Panc1 (cell line): ENCODE results near the gene SESN1. TPM values are rescaled to one million over a fixed set of nuclear protein-coding genes. Genes with fewer than 3 reads are reported as not detected.

Experiments used
- ATAC-seq: fragments of 200-7000 bp; cut with Tn5 transposase; 2 replicates; pipeline ENCODE4 v1.9.1; 2020; ENCODE audit warnings: mild to moderate bottlenecking, moderate library complexity
- BruUV-seq: library from RNA; stranded (reverse); fragments of 400-500 nt; replicated peaks from 2 replicates; lab custom pipeline; 2021; lab: Mats Ljungman, UMichigan
- CTCF ChIA-PET: fragments of 300-600 bp; sonication (Branson Sonifier 250); formaldehyde crosslinking; loops from one replicate; lab custom pipeline; 2022; ENCODE audit warnings: antibody characterized with exemption; lab: Charles Lee
- POLR2A ChIA-PET: fragments of 300-600 bp; sonication (Branson Sonifier 250); formaldehyde crosslinking; loops from one replicate; lab custom pipeline; 2022; ENCODE audit warnings: antibody characterized with exemption; lab: Charles Lee
- DNase-seq: peaks from one replicate; pipeline ENCODE4 v3.0.0-alpha.2; 2010; ENCODE audit warnings: low read depth, low spot score
- H3K27ac ChIP-seq: 2 replicates; pipeline ENCODE4 v1.5.1; 2011; ENCODE audit warnings: mild to moderate bottlenecking, low read length, inconsistent platforms
- H3K27me3 ChIP-seq: fragments of 200-500 bp; sonication (Bioruptor generic); 2 replicates; pipeline ENCODE4 v1.6.0; 2014; ENCODE audit warnings: low read length, inconsistent platforms; ENCODE audit not compliant: control insufficient read depth, insufficient read depth
- H3K36me3 ChIP-seq: fragments of 200-500 bp; sonication (Bioruptor generic); 2 replicates; pipeline ENCODE4 v1.5.1; 2014; ENCODE audit warnings: inconsistent platforms, mild to moderate bottlenecking, low read length, moderate library complexity; ENCODE audit not compliant: control insufficient read depth, insufficient read depth
- H3K4me1 ChIP-seq: 2 replicates; pipeline ENCODE4 v1.5.1; 2011; ENCODE audit warnings: inconsistent platforms, mild to moderate bottlenecking, low read length, moderate library complexity; ENCODE audit not compliant: control insufficient read depth, insufficient read depth
- H3K4me3 ChIP-seq, 2 experiments: 2 replicates each; pipeline ENCODE4 v1.5.1; 2011 to 2012; ENCODE audit warnings: low read depth in 2 of 2, low read length in 2 of 2, mild to moderate bottlenecking in 2 of 2, inconsistent platforms in 1 of 2, moderate library complexity in 1 of 2
- H3K9me3 ChIP-seq: fragments of 200-500 bp; sonication (Bioruptor generic); 2 replicates; pipeline ENCODE4 v1.5.1; 2014; ENCODE audit warnings: low read depth, mild to moderate bottlenecking, inconsistent platforms, low read length, moderate library complexity; ENCODE audit not compliant: control insufficient read depth, insufficient read depth
- CTCF ChIP-seq: fragments of 450-650 bp; IDR thresholded peaks from 2 replicates; pipeline ENCODE4 v1.5.1; 2017; ENCODE audit warnings: mild to moderate bottlenecking
- POLR2AphosphoS5 ChIP-seq: IDR thresholded peaks from 2 replicates; pipeline ENCODE4 v1.6.1; 2012; ENCODE audit warnings: mild to moderate bottlenecking, low read depth, low read length, moderate library complexity
- REST ChIP-seq, 2 experiments: IDR thresholded peaks; 2 replicates each; pipeline ENCODE4 v1.6.1; 2011 to 2012; ENCODE audit warnings: low read depth in 2 of 2, control low read depth in 1 of 2, low read length in 1 of 2, mild to moderate bottlenecking in 1 of 2, moderate library complexity in 1 of 2; ENCODE audit not compliant: insufficient read depth in 1 of 2
- SIN3A ChIP-seq: IDR thresholded peaks from 2 replicates; pipeline ENCODE4 v1.6.1; 2012; ENCODE audit warnings: low read depth, mild to moderate bottlenecking, low read length, moderate library complexity, borderline replicate concordance; ENCODE audit not compliant: insufficient read depth
- TCF7L2 ChIP-seq: IDR thresholded peaks from 2 replicates; pipeline ENCODE4 v1.6.1; 2011; ENCODE audit warnings: mild to moderate bottlenecking, low read depth, low read length, inconsistent platforms
- in situ Hi-C: cut with HindIII; loops from 2 replicates; pipeline ENCODE4 v1.10.0; 2016; ENCODE audit warnings: low sequenced_read_pairs, low pct_unique_long_range_greater_than_20kb
- intact Hi-C: fragments of 100-400 bp; cut with micrococcal nuclease; formaldehyde crosslinking; loops from one replicate; pipeline ENCODE4 v1.10.0; 2022; ENCODE audit not compliant: unreplicated experiment
- total RNA-seq: library from RNA; stranded (reverse); gene quantifications from one replicate; pipeline ENCODE4 v1.2.1, GENCODE V29; 2021; ENCODE audit not compliant: unreplicated experiment

The SESN1 gene
- total RNA-seq, 1 experiment from 2014 or later, result 11.3 TPM

- Histone ChIP-seq H3K9me3 (no peaks in the 10 kb centered on the region), H3K27me3 (no peaks in the 10 kb centered on the region), H3K4me1 (no peaks in the 10 kb centered on the region), H3K27ac (no peak overlapping the region), H3K4me3 (no peak overlapping the region), H3K36me3 (no peaks in the 10 kb centered on the region)
- ATAC-seq (no peak), DNase-seq (no peak)
- intact Hi-C loops (no loop called here), in situ Hi-C loops (no loop called here)
- CTCF ChIA-PET, result no interaction called here
- POLR2A ChIA-PET, result interaction anchor here (0.7 kb wide), 1 partner anchor 215 kb away, joined by 3 read pairs; no protein-coding TSS in a partner anchor
- no TSS peak for BruUV-seq
- no peak for TF ChIP-seq POLR2AphosphoS5
- TF ChIP-seq CTCF, result no peak
Measured at GRCh38 chr6:108974201-108974600, 120.4 kb downstream of the SESN1 start.

GRCh38 chr6:108969776-108970175 lies 124.9 kb downstream of the SESN1 start:
- Histone ChIP-seq H3K36me3 (no peaks in the 10 kb centered on the region), H3K27me3 (no peaks in the 10 kb centered on the region), H3K9me3 (no peaks in the 10 kb centered on the region), H3K4me3 (no peak overlapping the region), H3K4me1 (no peaks in the 10 kb centered on the region), H3K27ac (no peak overlapping the region)
- DNase-seq (no peak), ATAC-seq (no peak)
- ChIA-PET CTCF (no interaction called here), POLR2A (interaction anchor here (0.7 kb wide), 1 partner anchor 8 kb away, joined by 3 read pairs; no protein-coding TSS in a partner anchor)
- BruUV-seq, result no TSS peak
- in situ Hi-C loops, result no loop called here
- intact Hi-C loops, result no loop called here
- TF ChIP-seq CTCF (no peak), POLR2AphosphoS5 (no peak), REST (IDR thresholded peaks at IDR 0.05; ENCODE audit: insufficient read depth in 1 of 2, low read depth in 2 of 2, low read length in 1 of 2) (no peak), SIN3A (no peak), TCF7L2 (no peak)
